ENCODE results near the gene SLC25A40.
"Not testable (repeated sequence)": the region's sequence is repeated elsewhere in the genome, so short reads cannot be mapped to it uniquely, and the experiment has no call there.

Gene SLC25A40

GRCh38 chr7:87877366-87878040, 1.3 kb upstream of the SLC25A40 start:
- TF ChIP-seq, protein P1, sequence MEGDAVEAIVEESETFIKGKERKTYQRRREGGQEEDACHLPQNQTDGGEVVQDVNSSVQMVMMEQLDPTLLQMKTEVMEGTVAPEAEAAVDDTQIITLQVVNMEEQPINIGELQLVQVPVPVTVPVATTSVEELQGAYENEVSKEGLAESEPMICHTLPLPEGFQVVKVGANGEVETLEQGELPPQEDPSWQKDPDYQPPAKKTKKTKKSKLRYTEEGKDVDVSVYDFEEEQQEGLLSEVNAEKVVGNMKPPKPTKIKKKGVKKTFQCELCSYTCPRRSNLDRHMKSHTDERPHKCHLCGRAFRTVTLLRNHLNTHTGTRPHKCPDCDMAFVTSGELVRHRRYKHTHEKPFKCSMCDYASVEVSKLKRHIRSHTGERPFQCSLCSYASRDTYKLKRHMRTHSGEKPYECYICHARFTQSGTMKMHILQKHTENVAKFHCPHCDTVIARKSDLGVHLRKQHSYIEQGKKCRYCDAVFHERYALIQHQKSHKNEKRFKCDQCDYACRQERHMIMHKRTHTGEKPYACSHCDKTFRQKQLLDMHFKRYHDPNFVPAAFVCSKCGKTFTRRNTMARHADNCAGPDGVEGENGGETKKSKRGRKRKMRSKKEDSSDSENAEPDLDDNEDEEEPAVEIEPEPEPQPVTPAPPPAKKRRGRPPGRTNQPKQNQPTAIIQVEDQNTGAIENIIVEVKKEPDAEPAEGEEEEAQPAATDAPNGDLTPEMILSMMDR (IDR thresholded peaks at IDR 0.05; ENCODE audit: low read depth, low read length, missing control alignments): no peak
- H3K4me3 ChIP-seq (ENCODE audit: low read depth, low read length): peak overlapping the region; percentile 68
- DNase-seq (ENCODE audit: low read depth): no peak

GRCh38 chr7:87876869-87877234, 692 bp upstream of the SLC25A40 start:
- H3K4me3 ChIP-seq (ENCODE audit: low read depth, low read length): peak overlapping the region; percentile 68
- TF ChIP-seq, protein P1 (IDR thresholded peaks at IDR 0.05; ENCODE audit: low read depth, low read length, missing control alignments): no peak
- no peak for DNase-seq (ENCODE audit: low read depth)

GRCh38 chr7:87875151-87876039, 765 bp downstream of the SLC25A40 start:
- H3K4me3 ChIP-seq (ENCODE audit: low read depth, low read length): peak overlapping the region; percentile 68
- no peak for DNase-seq (ENCODE audit: low read depth)
- TF ChIP-seq, protein P1 (IDR thresholded peaks at IDR 0.05; ENCODE audit: low read depth, low read length, missing control alignments): no peak

GRCh38 chr7:87874066-87874465, 2.1 kb downstream of the SLC25A40 start:
- H3K4me3 ChIP-seq (ENCODE audit: low read depth, low read length): peak overlapping the region; percentile 68
- no peak for DNase-seq (ENCODE audit: low read depth)
- TF ChIP-seq, protein P1 (IDR thresholded peaks at IDR 0.05; ENCODE audit: low read depth, low read length, missing control alignments): no peak

DNA sequence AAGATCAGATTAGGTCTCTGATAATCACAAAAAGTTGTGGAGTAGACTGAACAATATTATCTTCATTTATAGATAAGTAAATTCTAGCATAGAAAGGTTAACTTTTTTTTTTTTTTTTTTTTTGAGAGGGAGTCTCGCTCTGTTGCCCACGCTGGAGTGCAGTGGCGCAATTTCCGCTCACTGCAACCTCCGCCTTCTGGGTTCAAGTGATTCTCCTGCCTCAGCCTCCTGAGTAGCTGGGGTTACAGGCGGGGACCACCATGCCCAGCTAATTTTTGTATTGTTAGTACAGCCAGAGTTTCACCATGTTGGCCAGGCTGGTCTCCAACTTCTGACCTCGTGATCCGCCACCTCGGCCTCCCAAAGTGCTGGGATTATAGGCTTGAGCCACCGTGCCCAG, 2.8 kb downstream of the SLC25A40 start:
- peak overlapping the region; percentile 3; the same call in 1 of the 2 replicates for H3K4me3 ChIP-seq (ENCODE audit: low read depth, low read length)

DNA sequence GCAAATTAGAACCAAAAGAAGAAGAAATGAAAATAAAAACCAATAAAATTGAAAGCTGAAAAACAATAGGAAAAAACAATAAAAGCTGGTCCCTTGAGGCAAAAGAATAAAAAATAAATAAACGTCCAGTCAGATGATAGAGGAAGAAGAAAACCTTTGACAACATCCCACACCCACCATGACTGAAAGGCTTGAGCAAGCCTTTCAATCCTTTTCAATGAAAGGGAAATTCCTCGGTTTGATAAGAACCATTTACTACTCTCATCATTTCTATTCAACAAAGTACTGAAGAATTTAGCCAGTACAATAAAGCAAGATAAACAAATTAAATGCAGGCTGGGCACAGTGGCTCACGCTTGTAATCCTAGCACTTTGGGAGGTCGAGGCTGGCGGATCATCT, 3.8 kb downstream of the SLC25A40 start:
- no peak overlapping the region for H3K4me3 ChIP-seq (ENCODE audit: low read depth, low read length)
- TF ChIP-seq, protein P1 (IDR thresholded peaks at IDR 0.05; ENCODE audit: low read depth, low read length, missing control alignments): no peak
- no peak for DNase-seq (ENCODE audit: low read depth)

More for the DNA sequence above, 2.8 kb downstream of the SLC25A40 start:
- DNase-seq (ENCODE audit: low read depth): not testable (repeated sequence)

- no peak overlapping the region for H3K4me3 ChIP-seq (ENCODE audit: low read depth, low read length)
- TF ChIP-seq, protein P1 (IDR thresholded peaks at IDR 0.05; ENCODE audit: low read depth, low read length, missing control alignments): no peak
- DNase-seq (ENCODE audit: low read depth): no peak
Observed at GRCh38 chr7:87870471-87870870, 5.7 kb downstream of the SLC25A40 start.

DNA sequence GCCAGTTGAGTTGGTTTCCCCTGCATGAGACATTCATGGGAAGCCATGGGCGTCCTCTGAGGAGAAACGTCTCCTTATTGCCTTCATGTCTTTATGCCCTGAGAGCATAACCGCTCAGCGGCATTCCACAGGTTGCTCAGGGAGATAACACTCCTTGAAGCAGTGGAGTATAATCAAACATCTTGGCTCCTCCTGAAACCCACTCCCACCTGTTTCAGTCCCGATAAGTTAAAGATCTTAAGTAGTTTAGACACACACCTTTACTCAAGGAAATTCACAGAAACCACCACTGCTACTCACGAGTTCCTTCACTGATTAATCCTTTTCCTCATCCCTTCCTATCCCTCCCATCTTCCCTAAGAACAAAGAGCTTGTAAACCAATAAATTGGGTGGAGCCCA, 9.6 kb downstream of the SLC25A40 start:
- not testable (repeated sequence) for H3K4me3 ChIP-seq (ENCODE audit: low read depth, low read length)

More for the DNA sequence above, 9.6 kb downstream of the SLC25A40 start:
- DNase-seq (ENCODE audit: low read depth): not testable (repeated sequence)

All from GM12864 (cell line).